Measurements from ENCODE around the gene SULT1C2.

SULT1C2 gene

DNA sequence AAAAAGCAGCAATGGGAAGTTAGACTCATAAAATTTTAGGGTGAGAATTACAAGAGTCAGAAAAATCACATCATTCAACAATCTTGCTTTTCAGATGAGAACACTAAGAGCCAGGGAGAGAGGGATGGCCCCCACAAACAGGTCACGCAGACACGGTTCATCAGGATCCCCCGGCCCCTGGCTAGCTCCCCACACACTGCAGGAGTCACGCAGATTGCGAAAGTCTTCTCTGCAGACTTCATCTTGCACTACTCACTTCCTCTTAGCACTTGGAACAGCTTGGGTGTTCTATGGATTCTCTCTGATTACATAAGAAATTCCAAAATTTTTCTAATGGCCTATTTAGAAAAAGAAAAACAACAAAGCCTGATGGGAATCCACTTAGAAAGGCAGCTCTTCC is 21.6 kb upstream of the SULT1C2 start:
- Mint-ChIP-seq H3K36me3 (ENCODE audit: low read depth) (no peaks in the 10 kb centered on the region), H3K4me3 (no peak overlapping the region), H3K27me3 (ENCODE audit: low read depth, poor library complexity) (peaks cover 3% of the 10 kb centered on the region), H3K9me3 (peaks cover 5% of the 10 kb centered on the region), H3K27ac (no peak overlapping the region), H3K4me1 (peaks cover 36% of the 10 kb centered on the region)
- DNase-seq, result no peak
- TF ChIP-seq, protein P1, sequence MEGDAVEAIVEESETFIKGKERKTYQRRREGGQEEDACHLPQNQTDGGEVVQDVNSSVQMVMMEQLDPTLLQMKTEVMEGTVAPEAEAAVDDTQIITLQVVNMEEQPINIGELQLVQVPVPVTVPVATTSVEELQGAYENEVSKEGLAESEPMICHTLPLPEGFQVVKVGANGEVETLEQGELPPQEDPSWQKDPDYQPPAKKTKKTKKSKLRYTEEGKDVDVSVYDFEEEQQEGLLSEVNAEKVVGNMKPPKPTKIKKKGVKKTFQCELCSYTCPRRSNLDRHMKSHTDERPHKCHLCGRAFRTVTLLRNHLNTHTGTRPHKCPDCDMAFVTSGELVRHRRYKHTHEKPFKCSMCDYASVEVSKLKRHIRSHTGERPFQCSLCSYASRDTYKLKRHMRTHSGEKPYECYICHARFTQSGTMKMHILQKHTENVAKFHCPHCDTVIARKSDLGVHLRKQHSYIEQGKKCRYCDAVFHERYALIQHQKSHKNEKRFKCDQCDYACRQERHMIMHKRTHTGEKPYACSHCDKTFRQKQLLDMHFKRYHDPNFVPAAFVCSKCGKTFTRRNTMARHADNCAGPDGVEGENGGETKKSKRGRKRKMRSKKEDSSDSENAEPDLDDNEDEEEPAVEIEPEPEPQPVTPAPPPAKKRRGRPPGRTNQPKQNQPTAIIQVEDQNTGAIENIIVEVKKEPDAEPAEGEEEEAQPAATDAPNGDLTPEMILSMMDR (IDR thresholded peaks at IDR 0.05), result no peak

DNA sequence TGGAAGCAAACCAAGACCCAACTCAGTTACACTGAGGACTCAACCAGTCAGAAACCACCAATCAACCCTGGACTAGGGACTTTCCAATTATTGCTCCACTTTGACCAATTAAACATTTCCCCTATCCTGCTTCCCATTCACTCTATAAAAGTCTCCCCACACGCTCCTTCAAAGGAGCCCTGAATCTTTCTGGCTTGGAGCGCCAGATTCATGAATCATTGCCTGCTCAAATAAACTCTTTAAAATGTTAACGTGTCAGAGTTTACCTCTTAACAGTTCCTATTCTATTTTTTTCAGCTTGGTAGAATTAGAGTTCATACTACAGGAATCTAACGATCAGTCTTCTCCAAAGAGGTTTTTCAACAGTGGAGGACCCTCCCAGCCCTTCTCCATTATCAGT is 20.7 kb upstream of the SULT1C2 start:
- Mint-ChIP-seq H3K4me1 (peaks cover 40% of the 10 kb centered on the region), H3K27ac (no peak overlapping the region), H3K27me3 (ENCODE audit: low read depth, poor library complexity) (peaks cover 3% of the 10 kb centered on the region), H3K9me3 (no peaks in the 10 kb centered on the region), H3K4me3 (no peak overlapping the region), H3K36me3 (ENCODE audit: low read depth) (no peaks in the 10 kb centered on the region)
- TF ChIP-seq, protein P1 (IDR thresholded peaks at IDR 0.05), result no peak
- DNase-seq, result no peak

DNA sequence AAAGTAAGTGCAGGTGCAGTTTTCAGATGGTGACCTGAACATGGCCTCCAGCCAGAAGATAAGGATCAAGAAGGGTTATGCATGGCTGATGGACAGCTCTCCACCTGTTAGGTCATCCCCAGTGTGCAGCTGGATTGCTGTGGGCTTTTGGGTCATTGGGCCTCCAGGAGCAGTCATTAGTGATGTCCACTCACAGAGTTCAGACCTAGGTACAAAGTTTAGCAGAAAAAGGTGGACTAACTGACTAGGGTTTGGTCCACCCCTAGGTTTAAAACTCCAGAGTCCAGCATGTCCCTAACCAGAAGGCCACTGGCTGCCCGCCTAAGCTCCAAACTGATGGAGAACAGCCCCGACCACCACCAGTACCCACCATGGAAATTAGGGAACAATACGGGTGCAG is 18.3 kb upstream of the SULT1C2 start:
- Mint-ChIP-seq H3K4me1 (peaks cover 40% of the 10 kb centered on the region), H3K4me3 (no peak overlapping the region), H3K27ac (no peak overlapping the region), H3K27me3 (ENCODE audit: low read depth, poor library complexity) (peaks cover 4% of the 10 kb centered on the region), H3K9me3 (peaks cover 6% of the 10 kb centered on the region), H3K36me3 (ENCODE audit: low read depth) (no peaks in the 10 kb centered on the region)
- TF ChIP-seq, protein P1 (IDR thresholded peaks at IDR 0.05), result no peak
- no peak for DNase-seq

DNA sequence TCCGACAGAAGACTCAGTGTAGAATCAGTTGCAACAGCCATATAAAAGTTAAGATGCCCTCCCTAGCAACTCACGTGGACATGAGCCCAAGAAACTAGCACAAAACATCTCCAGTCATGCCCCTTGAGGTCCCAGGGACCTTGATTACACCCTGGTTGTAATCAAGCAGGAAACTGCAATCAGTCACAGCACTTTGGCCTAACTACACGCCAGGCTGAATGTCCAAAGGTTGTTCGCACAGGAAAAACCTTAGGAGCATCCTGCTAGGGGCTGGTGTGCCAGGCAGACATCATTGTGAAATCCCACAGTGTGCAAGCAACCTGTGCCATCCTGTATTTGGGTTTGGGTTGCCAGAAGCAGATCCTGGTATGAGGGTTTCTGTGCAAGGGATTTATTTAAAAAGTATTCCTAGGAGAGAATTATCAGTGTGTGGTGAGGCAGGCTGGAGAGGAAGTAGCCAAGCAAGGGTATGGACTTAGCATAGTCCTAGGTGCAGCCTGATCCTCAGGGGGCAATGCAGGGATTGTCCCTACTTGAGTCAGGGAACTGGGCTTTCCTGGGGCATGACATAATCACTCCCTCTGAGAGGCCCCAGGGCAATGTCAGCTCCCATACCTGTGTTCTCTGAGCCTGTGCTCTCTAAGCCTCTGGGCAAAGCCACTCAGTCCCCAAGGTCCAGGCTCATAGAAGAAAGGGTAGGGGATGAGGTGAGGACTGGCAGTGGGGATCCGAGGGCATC is 17.8 kb upstream of the SULT1C2 start:
- Mint-ChIP-seq H3K36me3 (ENCODE audit: low read depth) (no peaks in the 10 kb centered on the region), H3K4me3 (no peak overlapping the region), H3K9me3 (peaks cover 6% of the 10 kb centered on the region), H3K4me1 (peaks cover 40% of the 10 kb centered on the region), H3K27ac (peak overlapping the region; percentile 83), H3K27me3 (ENCODE audit: low read depth, poor library complexity) (peaks cover 4% of the 10 kb centered on the region)
- DNase-seq, result no peak
- TF ChIP-seq, protein P1 (IDR thresholded peaks at IDR 0.05), result no peak

DNA sequence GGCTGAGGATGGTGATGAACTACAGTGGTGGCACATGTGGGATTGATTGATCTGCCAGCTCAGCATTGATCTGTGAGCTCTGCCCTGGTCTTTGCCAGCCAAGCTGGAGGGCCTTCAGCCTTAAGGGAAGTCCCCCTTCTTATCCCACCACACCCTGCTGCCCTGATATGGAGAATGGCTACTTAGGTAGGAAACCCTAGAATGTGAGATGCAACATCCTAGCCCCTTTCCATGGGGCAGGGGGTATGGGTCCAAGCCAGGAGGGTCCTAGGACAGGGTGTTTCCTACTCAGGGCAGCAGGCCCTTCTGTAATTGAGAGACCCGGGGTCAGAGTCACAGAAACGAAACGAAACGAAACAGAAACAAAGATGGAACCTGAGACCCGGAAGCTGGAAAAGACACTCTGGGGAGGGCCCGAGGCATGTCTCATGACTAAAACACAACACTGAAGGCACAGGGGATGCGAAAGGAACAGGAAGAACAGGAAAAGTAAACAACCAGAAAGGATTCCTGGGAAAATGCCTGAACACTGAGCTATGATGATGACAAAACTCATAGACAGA is 16.9 kb upstream of the SULT1C2 start:
- Mint-ChIP-seq H3K9me3 (peaks cover 6% of the 10 kb centered on the region), H3K4me1 (peaks cover 38% of the 10 kb centered on the region), H3K36me3 (ENCODE audit: low read depth) (no peaks in the 10 kb centered on the region)

More for the DNA sequence above, 16.9 kb upstream of the SULT1C2 start:
- TF ChIP-seq, protein P1 (IDR thresholded peaks at IDR 0.05), result no peak
- Mint-ChIP-seq H3K4me3 (no peak overlapping the region), H3K27ac (peak overlapping the region; percentile 90), H3K27me3 (ENCODE audit: low read depth, poor library complexity) (peaks cover 4% of the 10 kb centered on the region)
- no peak for DNase-seq

Measured in nephron progenitor cell (in vitro differentiated cells).